NT2/D1 (cell line): ENCODE results near the gene ARID3B.

ENCODE experiments used
- SUZ12 ChIP-seq: IDR thresholded peaks from 2 replicates; pipeline ENCODE4 v1.6.1; 2011; ENCODE audit not compliant: insufficient read length, insufficient read depth; ENCODE audit errors: extremely low read depth
- YY1 ChIP-seq: IDR thresholded peaks from 2 replicates; pipeline ENCODE4 v1.6.1; 2011; ENCODE audit not compliant: insufficient read length, insufficient read depth
- ZNF274 ChIP-seq: IDR thresholded peaks from 2 replicates; pipeline ENCODE4 v1.6.1; 2011; ENCODE audit warnings: mild to moderate bottlenecking, low read depth, low read length

- TF ChIP-seq YY1 (no peak), ZNF274 (no peak), SUZ12 (no peak)
Observed at GRCh38 chr15:74631087-74631385, 90.0 kb downstream of the ARID3B start.
